SU-DHL-6 (cell line): Measurements from ENCODE around the gene ZNF414.

Experiments
- CTCF ChIP-seq: fragments of 200-600 bp; sonication (generic); IDR thresholded peaks from one replicate; pipeline ENCODE4 v1.5.1; 2017; ENCODE audit warnings: antibody characterized with exemption, mild to moderate bottlenecking, low read length, moderate library complexity; ENCODE audit not compliant: insufficient read depth, poor library complexity, severe bottlenecking
- EZH2phosphoT487 ChIP-seq: fragments of 200-600 bp; sonication (generic), shearing (Covaris generic); conservative IDR thresholded peaks from 2 replicates; pipeline ENCODE4 v1.6.1; 2018; ENCODE audit warnings: mild to moderate bottlenecking, antibody characterized with exemption, low read length, moderate library complexity, mixed read lengths

GRCh38 chr19:8498295-8498694 lies 15.7 kb downstream of the ZNF414 start:
- TF ChIP-seq CTCF (no peak), EZH2phosphoT487 (no peak)
